SJCRH30 (cell line): ENCODE results near the gene COL8A2. TPM values are rescaled to one million over a fixed set of nuclear protein-coding genes. Genes with fewer than 3 reads are reported as not detected.

ENCODE experiments used
- DNase-seq, 2 experiments: peaks; one replicate each; pipeline ENCODE4 v3.0.0-alpha.2; 2015 to 2020
- H3K27ac ChIP-seq: fragments of 250-450 bp; sonication (Bioruptor Pico); 2 replicates; pipeline ENCODE4 v1.5.1; 2020; ENCODE audit warnings: mild to moderate bottlenecking, moderate library complexity
- H3K27me3 ChIP-seq: fragments of 250-450 bp; sonication (Bioruptor Pico); 2 replicates; pipeline ENCODE4 v1.5.1; 2020; ENCODE audit warnings: mild to moderate bottlenecking, moderate library complexity
- H3K36me3 ChIP-seq: fragments of 250-450 bp; sonication (Bioruptor Pico); 2 replicates; pipeline ENCODE4 v1.5.1; 2020; ENCODE audit warnings: mild to moderate bottlenecking, moderate library complexity
- H3K4me1 ChIP-seq: fragments of 250-450 bp; sonication (Bioruptor Pico); 2 replicates; pipeline ENCODE4 v1.5.1; 2020; ENCODE audit warnings: mild to moderate bottlenecking, moderate library complexity
- H3K4me3 ChIP-seq: fragments of 250-450 bp; sonication (Bioruptor Pico); 2 replicates; pipeline ENCODE4 v1.5.1; 2020; ENCODE audit warnings: mild to moderate bottlenecking, moderate library complexity
- H3K9me3 ChIP-seq: fragments of 250-450 bp; sonication (Bioruptor Pico); replicated peaks from 2 replicates; pipeline ENCODE4 v1.5.1; 2020; ENCODE audit warnings: mild to moderate bottlenecking, moderate library complexity
- total RNA-seq: library from RNA; depleted of rRNA; stranded (reverse); fragments of >200 nt; shearing (Covaris generic); gene quantifications from 2 replicates; pipeline ENCODE4 v1.2.3, GENCODE V29; 2014

The COL8A2 gene
- total RNA-seq, 1 experiment from 2014 or later = 0.45 TPM

DNA sequence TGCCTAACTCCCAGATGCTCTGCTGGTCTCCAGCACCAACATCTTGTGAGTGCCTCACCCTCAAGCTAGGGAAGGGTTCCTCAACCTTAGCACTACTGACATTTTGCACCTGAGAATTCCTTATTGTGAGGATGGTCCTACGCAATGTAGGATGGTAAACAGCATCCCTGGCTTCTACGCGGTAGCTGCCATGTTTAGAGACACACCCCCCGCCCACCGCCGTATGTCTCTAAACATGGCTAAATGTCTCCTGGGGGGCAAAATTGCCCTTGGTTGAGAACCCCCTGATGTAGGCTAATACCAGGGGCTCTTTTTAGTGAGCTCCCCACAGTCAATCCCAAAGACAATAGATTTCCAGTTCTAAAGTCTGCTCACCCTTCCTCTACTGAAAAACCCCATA, 28.5 kb upstream of the COL8A2 start:
- H3K9me3 ChIP-seq = no peaks in the 10 kb centered on the region
- no peak overlapping the region for H3K4me3 ChIP-seq
- H3K27ac ChIP-seq = no peak overlapping the region
- no peak for DNase-seq
- peaks cover 29% of the 10 kb centered on the region for H3K4me1 ChIP-seq
- H3K36me3 ChIP-seq = no peaks in the 10 kb centered on the region
- H3K27me3 ChIP-seq = no peaks in the 10 kb centered on the region

DNA sequence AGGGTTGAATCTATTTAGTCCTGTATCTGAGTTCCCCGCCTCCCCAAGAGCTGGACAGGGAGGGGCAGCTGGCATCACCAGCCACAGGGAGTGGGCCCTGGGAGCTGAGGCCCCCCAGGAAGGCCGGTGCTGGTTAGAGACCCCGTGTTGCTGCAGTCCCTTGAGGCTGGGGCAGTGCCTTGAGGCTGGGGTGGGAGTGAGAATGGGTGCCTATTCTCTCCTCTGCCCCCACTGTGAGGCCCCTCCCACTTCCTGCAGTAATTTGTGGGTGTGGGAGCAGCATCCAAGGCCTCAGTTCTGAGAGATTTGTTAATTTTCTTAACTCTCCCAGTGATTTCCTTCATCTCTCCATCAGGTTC, 26.8 kb upstream of the COL8A2 start:
- Histone ChIP-seq H3K4me3 (no peak overlapping the region), H3K9me3 (no peaks in the 10 kb centered on the region), H3K27me3 (no peaks in the 10 kb centered on the region), H3K4me1 (peaks cover 27% of the 10 kb centered on the region), H3K36me3 (no peaks in the 10 kb centered on the region), H3K27ac (no peak overlapping the region)
- DNase-seq = no peak

DNA sequence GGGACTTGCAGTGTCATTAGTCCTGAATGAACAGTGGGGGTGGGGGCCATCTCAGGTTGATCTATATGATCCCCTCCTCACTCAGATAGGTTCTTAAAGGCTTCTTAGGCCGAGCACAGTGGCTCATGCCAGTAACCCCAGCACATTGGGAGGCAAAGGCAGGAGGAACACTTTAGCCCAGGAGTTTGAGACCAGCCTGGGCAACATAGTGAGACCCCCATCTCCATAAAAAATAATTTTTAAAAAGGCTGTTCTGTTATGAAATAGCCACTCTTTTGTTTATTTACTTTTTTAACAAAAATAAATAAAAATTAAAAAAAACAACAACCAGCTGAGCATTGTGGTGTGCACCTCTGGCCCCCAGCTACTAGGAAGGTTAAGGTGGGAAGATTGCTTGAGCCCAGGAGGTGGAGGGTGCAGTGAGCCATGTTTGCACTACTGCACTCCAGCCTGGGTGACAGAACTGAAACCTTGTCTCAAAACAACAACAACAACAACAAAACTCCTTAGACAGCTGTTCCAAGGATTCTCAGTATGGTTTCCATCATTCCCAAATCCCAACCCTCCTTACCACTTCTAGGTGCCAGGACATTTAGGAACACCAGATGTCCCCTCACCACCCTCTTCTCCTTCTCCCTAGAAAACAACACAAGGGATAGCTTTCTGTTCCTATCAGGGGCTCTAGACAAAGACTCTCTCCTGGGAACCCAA, 26.3 kb upstream of the COL8A2 start:
- H3K27ac ChIP-seq = peak overlapping the region; percentile 93
- peaks cover 27% of the 10 kb centered on the region for H3K4me1 ChIP-seq
- no peaks in the 10 kb centered on the region for H3K9me3 ChIP-seq
- no peak for DNase-seq
- H3K36me3 ChIP-seq = no peaks in the 10 kb centered on the region
- no peaks in the 10 kb centered on the region for H3K27me3 ChIP-seq
- H3K4me3 ChIP-seq = no peak overlapping the region

DNA sequence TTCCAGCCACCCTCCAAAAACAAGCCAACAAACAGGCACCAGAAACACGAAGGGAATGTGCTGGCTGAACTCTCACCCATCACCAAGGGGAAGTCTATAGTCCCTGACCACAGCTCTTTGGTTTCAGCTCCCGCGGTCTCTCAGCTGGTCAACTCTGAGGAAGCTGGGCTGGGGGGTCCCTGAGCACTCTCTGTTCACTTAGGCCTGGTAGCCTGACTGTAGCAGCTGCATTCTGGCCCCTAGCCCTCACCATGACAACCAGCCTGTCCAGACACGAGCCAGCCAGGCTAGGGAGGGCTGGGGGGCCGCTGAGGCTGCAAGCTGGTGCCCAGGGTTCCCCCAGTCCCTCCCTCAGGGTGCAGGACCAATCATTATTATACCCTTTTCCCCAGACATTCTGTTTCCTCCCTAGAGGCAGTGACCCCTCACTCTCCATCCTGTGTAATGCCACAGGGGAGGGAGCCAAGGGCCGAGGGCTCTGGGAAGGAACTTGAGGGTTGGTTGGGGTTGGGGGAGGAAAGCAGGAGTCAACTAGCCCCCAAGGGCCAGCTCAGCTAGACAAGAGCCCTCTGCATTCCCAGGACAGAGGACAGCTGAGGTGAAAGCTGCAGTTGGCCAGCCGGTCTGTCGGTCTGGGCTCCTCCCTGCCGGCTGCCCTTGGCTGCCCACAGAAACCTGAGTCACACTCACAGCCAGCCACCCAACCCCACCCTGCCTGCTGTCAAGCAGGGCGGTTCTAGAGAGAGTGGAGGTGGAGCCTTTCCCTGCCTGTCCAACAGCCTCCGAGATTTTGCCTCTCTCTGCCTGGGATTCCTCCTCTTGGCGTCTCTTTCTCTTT, 25.5 kb upstream of the COL8A2 start:
- peak overlapping the region; percentile 93 for H3K27ac ChIP-seq
- H3K4me3 ChIP-seq = peak overlapping the region; percentile 70
- peaks cover 27% of the 10 kb centered on the region for H3K4me1 ChIP-seq
- DNase-seq = peak; percentile 98
- H3K9me3 ChIP-seq = no peaks in the 10 kb centered on the region
- no peaks in the 10 kb centered on the region for H3K27me3 ChIP-seq
- no peaks in the 10 kb centered on the region for H3K36me3 ChIP-seq

DNA sequence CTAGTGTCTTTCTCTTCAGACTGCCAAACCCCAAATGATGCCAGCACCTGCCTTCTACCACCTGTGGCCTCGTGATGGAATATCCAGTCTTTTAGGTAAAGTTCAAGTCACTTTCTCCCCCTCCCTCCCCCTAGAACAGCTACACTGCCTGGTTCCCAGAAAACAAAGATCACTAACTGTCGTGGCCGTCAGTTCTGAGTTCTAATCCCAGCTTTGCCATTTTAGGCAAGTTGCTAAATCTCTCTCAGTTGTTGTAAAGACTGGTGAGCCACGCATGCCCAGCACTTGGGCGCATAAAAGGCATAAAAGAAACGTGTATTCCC, 24.9 kb upstream of the COL8A2 start:
- Histone ChIP-seq H3K9me3 (no peaks in the 10 kb centered on the region), H3K4me1 (peaks cover 25% of the 10 kb centered on the region), H3K36me3 (no peaks in the 10 kb centered on the region), H3K27me3 (no peaks in the 10 kb centered on the region), H3K27ac (peak overlapping the region; percentile 93), H3K4me3 (peak overlapping the region; percentile 70)
- DNase-seq = no peak

DNA sequence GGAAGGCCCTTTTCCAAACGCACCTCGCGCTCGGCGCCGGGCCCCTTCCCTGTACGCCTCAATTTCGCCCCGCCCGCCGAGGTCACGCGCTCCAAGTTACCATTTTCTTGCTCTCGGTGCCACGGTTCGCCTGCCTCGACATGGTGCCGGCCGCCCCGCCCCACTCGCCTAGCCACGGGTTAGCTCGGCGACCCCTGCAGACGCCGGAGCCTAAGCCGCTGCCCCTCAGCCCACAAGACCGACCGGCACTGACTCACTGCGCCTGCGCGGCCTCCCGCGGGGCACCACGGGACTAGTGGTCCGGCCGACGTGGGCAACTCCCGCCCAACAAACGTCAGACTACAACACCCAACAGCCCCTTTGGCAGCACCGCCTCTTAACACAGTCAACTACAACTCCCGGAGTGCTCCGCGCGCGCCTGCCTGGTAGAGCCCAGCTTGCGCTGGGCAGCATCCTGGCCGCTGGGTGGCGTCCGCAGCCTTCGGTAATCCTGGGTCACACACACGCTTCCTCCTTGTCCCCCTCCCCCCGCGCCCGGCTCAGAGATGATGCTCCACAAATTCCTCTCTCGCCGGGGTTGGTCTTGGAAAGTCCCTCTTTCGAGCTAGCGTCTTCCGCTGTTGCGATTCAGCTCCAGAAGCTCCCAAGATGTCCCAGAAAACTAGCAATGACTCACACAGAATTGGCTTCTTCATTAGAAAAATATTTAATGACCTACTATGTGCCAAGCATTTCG, 24.4 kb upstream of the COL8A2 start, which contains the start of gene TRAPPC3:
TRAPPC3 (minus strand) TSS at position 250 of the 736 bp plus-strand sequence; CDS start at position 142, 108 bp downstream.
- peak; percentile 100 for DNase-seq
- Histone ChIP-seq H3K27ac (peak within 1 kb of the TSS; percentile 93), H3K36me3 (no peaks in the 10 kb centered on the region), H3K4me1 (peaks cover 19% of the 10 kb centered on the region), H3K9me3 (no peaks in the 10 kb centered on the region), H3K4me3 (peak within 1 kb of the TSS; percentile 70), H3K27me3 (no peaks in the 10 kb centered on the region)

DNA sequence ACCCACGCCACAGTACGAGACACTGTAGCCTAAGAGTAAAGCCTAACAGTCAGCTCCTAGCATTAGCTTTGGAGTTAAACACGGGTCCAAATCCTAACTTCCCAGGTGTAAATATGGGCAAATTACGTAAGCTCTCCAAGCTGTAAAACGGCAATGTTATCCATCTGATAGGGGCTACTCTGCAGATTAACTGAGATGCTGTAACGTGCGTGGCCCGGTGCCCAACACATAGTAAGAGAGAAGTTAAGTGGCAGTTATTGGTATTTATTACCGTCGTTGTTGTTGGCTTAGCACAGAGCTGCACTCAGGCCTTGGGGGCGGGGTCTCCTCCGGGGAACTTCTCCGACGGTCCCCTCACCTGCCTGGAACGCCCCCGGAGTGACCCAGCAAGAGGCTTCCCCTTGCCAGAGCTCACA, 23.8 kb upstream of the COL8A2 start:
- Histone ChIP-seq H3K36me3 (no peaks in the 10 kb centered on the region), H3K27me3 (no peaks in the 10 kb centered on the region), H3K27ac (peak overlapping the region; percentile 54), H3K9me3 (no peaks in the 10 kb centered on the region), H3K4me3 (peak overlapping the region; percentile 70), H3K4me1 (peaks cover 19% of the 10 kb centered on the region)
- no peak for DNase-seq

DNA sequence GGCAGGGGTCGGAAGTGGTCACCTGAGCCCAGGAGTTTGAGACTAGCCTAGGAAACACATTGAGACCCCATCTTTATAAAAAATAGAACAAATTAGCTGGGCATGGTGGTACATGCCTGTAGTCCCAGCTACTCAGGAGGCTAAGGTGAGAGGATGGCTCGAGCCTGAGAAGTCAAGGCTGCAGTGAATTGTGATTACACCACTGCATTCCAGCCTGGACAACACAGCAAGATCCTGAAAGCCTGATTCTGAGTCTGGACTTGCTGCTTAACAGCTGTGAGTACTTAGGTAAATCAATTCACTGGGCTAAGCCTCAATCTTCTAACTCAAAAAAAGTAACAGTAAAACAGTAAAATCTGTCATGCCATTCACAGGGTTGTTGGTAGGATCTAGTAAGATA, 19.4 kb upstream of the COL8A2 start:
- Histone ChIP-seq H3K27me3 (no peaks in the 10 kb centered on the region), H3K4me1 (no peaks in the 10 kb centered on the region), H3K36me3 (peaks cover 11% of the 10 kb centered on the region), H3K27ac (no peak overlapping the region), H3K9me3 (no peaks in the 10 kb centered on the region), H3K4me3 (no peak overlapping the region)
- DNase-seq = no peak

DNA sequence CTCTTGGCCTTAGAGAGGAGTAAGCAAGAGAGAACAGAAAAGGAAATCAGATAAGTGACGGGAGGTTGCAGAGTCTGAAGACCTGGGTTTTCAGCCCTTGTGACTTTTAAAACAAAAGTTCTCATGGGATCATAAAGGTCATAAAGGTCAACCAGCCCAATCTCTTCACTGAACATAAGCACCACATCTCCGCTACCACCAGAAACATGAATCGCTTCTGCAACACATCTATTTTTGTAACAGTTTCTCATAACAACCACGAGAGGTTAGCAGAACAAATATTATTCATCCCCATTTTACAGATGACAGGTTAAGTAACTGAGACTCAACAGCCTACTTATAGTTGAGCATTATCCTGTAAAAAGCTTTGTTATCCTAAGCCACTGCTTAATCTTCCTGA, 18.4 kb upstream of the COL8A2 start:
- H3K27ac ChIP-seq = no peak overlapping the region
- DNase-seq = no peak
- H3K36me3 ChIP-seq = peaks cover 14% of the 10 kb centered on the region
- H3K27me3 ChIP-seq = no peaks in the 10 kb centered on the region
- H3K9me3 ChIP-seq = no peaks in the 10 kb centered on the region
- no peaks in the 10 kb centered on the region for H3K4me1 ChIP-seq
- no peak overlapping the region for H3K4me3 ChIP-seq

DNA sequence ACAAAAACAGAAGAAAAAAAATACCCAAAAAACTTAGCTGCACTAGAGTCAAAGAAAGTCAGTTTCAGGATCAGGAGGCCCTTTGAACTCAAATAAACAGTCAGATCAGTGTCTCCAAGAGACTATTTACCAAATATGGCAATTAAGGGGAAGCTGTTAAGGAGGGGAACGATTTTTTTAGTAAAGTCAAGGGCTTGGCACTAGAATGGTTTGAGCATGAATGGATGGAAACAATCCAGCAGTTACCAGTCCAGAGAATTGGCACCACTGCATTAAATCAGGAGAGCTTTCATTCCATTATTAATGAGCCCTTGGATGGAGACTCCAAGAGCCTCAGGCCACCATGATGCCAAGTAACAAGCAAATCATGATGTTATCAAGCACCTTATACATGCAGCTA, 17.1 kb upstream of the COL8A2 start:
- no peaks in the 10 kb centered on the region for H3K4me1 ChIP-seq
- no peaks in the 10 kb centered on the region for H3K27me3 ChIP-seq
- no peaks in the 10 kb centered on the region for H3K9me3 ChIP-seq
- H3K4me3 ChIP-seq = no peak overlapping the region
- H3K36me3 ChIP-seq = peaks cover 20% of the 10 kb centered on the region
- no peak overlapping the region for H3K27ac ChIP-seq
- no peak for DNase-seq

DNA sequence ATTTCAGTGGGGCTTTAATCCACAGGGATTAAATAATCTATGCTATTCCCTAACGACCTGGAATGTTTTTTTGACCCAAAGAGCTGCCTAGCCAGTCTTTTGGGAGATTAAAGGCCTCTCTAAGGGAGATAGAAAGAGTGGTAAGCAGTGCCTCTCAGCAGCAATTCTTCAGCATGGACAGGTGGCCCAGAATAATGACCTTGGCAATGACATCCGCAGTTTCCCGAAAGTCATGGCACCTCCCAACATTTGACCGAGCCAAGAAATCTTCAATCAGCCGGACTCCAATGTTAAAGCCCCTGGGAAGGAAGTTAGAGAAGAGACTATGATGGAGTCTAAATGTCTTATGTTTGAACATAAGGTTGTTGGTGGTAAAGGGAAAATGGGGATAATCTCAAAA, 14.5 kb upstream of the COL8A2 start:
- peaks cover 20% of the 10 kb centered on the region for H3K36me3 ChIP-seq
- no peak overlapping the region for H3K4me3 ChIP-seq

DNA sequence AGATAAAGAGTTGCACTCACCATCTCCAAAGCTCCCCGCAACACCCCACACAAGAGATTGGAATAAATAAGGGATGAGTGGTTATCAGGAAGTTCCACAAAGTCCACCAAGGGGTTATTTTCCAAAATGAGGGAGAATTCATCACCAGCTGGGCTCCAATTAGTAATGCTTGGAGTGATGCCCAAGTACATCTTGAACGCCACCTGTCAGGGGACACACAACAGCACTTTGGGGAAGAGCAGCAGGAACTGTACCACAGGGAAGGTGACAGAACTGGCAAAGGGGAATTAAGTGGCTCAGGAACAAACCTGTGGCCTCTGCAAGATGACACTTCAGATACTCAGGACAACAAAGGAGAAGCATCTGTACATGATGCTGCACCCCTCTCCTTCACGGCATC, 12.8 kb upstream of the COL8A2 start:
- H3K36me3 ChIP-seq = peaks cover 20% of the 10 kb centered on the region
- no peaks in the 10 kb centered on the region for H3K9me3 ChIP-seq
- no peaks in the 10 kb centered on the region for H3K27me3 ChIP-seq
- no peak for DNase-seq
- 0 out of 2 replicates have a peak overlapping the region, but pooled peaks have one; percentile 3 for H3K27ac ChIP-seq
- H3K4me3 ChIP-seq = no peak overlapping the region
- peaks cover 8% of the 10 kb centered on the region for H3K4me1 ChIP-seq

More for the DNA sequence above, 14.5 kb upstream of the COL8A2 start:
- Histone ChIP-seq H3K27me3 (no peaks in the 10 kb centered on the region), H3K27ac (no peak overlapping the region), H3K9me3 (no peaks in the 10 kb centered on the region), H3K4me1 (peaks cover 1% of the 10 kb centered on the region; the same call in 1 of the 2 replicates)
- DNase-seq = no peak

DNA sequence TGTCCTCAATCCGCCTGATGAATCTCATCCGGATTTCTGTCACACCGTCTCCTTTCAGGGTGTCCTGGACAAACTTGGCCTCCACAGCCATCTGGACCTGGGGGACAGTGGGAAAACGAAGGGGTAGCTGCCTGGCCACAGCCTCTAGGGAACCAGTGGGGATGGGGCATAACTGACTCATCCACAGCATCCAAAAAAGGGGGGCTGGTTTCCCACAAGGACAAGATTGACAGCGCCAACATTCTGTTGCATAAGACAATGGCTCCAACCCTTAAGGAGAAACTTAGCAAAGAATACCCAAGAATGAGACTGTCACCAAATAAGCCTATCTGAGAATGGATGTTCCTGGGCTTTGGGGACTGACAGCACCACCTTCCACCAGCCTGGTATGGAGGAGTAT, 12.2 kb upstream of the COL8A2 start:
- H3K4me3 ChIP-seq = no peak overlapping the region
- DNase-seq = no peak
- peaks cover 8% of the 10 kb centered on the region for H3K4me1 ChIP-seq
- 0 out of 2 replicates have a peak overlapping the region, but pooled peaks have one; percentile 3 for H3K27ac ChIP-seq
- no peaks in the 10 kb centered on the region for H3K9me3 ChIP-seq
- H3K27me3 ChIP-seq = no peaks in the 10 kb centered on the region
- H3K36me3 ChIP-seq = peaks cover 17% of the 10 kb centered on the region

DNA sequence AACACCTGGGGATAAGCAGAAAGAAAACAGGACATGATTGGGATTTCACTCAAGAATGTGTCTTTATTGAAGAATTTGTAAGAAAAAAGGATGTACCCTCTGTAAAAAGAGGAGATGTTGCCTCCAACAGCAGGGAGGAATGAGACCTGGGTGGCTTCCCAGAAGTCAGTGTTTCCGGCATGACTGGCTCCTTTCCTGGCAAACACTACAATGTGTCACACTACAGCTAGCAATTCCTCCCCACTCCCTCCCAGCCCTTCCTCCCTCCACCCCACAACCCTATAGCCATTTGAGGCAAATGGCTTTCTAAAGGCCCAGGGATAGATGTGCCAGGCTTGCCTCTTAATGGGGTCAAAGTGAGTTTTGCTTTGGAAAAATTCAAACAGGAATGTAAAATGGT, 11.5 kb upstream of the COL8A2 start:
- H3K27ac ChIP-seq = no peak overlapping the region
- peaks cover 8% of the 10 kb centered on the region for H3K4me1 ChIP-seq
- H3K36me3 ChIP-seq = peaks cover 17% of the 10 kb centered on the region
- no peaks in the 10 kb centered on the region for H3K9me3 ChIP-seq
- H3K4me3 ChIP-seq = no peak overlapping the region
- H3K27me3 ChIP-seq = no peaks in the 10 kb centered on the region
- no peak for DNase-seq

DNA sequence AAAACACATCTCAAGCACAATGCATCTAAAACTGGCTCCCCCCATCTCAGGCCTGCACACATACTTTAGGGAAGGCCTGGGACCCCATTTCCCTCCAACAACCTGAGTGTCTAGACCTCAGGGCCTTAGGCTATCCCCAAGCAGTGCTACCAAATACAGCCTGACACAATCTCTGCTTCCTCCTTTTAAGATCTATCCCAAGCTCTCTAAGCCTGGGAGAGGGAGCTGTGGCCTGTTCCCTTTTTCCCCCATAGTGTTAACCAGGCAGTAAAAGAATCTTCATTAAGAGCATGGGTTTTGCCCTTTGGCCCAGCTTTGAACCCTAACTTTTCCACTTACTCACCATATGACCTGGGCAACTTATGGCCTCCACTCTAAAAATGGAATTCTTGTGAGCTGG, 10.8 kb upstream of the COL8A2 start:
- Histone ChIP-seq H3K4me3 (no peak overlapping the region), H3K36me3 (peaks cover 17% of the 10 kb centered on the region), H3K4me1 (peaks cover 8% of the 10 kb centered on the region), H3K27me3 (no peaks in the 10 kb centered on the region), H3K27ac (no peak overlapping the region), H3K9me3 (no peaks in the 10 kb centered on the region)
- DNase-seq = no peak
